Limb (tissue), 2 donors: ENCODE data around the gene HCST.
"Not testable (repeated sequence)": the region's sequence is repeated elsewhere in the genome, so short reads cannot be mapped to it uniquely, and the experiment has no call there.

Experiments used
- DNase-seq, 2 donors: peaks; one replicate each; pipeline ENCODE4 v3.0.0-alpha.2; 2016; ENCODE audit errors: extremely low spot score in 2 of 2

HCST gene

DNA sequence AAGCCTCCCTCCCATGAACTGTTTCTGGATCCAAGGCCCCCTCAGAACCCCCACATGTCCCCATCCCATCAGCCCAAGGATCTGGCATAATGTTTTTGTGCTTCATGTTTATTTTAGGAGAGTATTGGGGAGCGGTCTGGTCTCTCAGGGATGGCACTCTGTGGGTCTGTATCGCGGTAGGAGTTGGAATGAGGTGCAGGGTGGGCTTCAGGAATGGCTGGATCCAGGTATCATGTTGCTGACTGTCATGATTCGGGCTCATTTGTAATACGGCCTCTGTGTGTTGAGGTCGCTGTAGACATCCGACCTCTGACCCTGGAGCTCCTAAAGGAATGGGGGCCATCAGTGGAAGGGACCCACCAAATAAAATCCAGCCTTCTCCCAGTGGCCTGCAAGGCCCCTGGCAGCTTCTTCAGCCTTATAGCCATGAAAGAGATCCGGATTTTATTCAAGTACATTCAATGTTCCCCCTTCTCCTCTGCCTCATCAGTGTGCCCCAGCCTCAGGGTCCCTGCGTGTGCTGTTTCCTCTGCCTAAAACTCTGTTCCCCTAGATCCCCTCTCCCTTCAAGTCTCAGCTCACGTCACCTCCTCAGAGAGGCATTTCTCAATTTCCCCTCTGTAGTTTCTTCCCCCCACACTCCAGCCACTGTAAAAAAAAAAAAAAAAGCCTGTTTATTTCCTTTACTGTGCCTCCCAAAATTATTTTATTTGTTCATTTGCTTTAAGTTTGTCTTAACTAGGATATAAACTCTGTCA lies 2.2 kb downstream of the HCST start:
- no peak for DNase-seq

DNA sequence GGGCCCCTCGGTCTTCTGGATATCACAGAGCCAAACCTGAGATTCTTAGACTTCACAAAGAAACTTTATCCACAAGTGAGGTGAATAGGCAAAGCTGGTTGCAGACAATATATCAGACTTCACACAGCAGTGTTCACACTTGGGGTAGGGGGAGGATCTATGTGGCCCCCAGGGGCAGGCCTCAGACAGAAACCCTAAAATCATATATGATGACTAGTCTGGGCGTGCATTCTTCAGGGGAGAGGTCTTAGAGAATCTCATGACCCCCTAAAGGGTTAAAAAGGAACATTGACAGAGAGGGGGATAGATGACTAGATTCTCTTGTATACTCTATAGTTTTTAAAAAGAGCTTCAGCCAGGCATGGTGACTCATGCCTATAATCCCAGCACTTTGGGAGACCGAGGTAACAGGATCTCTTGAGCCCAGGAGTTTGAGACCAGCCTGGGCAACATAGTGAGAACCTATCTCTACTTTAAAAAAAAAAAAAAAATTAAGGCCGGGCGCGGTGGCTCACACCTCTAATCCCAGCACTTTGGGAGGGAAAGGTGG lies 2.9 kb downstream of the HCST start:
- DNase-seq: no peak

DNA sequence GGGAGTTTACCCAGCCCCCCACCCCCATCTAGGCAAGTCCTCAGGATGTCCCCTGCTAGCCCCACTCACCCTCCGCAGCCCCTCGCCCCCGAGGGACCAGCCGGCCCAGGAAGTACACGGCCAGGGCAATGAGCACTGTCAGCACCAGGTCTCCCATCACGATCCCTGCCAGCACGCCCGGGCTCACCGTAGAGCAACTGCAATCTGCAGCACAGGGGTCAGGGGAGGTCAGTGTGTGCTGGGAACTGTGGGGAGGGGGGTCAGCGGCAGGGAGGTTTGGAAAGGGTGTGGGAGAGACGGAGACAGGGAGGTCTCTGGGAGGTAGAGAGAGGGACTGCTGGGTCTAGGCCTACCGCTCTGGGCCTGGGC lies 5.0 kb downstream of the HCST start:
- no peak for DNase-seq

DNA sequence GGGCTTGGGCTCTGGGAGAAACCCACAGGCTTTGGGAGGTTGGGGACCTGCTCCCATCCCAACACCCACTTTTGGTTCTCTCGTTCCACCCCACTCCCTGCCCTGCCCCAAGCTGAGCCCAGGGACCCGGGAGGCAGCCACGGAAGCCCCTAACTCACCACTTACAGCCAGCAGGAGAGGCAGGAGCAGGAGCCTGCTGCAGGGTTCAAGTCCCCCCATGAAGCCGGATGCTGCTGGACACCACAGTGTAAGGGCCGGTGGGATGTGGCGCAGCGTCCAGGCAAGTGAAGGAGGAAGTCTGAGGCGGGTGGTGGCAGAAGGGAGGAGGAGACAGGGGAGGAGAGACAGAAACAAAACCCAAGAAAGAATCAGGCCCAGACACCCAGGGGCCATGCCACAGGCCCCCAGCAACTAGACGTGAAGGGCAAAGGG lies 5.7 kb downstream of the HCST start, which contains the start of gene TYROBP:
Gene TYROBP, minus strand, starts transcription at position 286 of the 432 bp plus-strand sequence. Its CDS starts 67 bp downstream, at position 219.
- no peak for DNase-seq

DNA sequence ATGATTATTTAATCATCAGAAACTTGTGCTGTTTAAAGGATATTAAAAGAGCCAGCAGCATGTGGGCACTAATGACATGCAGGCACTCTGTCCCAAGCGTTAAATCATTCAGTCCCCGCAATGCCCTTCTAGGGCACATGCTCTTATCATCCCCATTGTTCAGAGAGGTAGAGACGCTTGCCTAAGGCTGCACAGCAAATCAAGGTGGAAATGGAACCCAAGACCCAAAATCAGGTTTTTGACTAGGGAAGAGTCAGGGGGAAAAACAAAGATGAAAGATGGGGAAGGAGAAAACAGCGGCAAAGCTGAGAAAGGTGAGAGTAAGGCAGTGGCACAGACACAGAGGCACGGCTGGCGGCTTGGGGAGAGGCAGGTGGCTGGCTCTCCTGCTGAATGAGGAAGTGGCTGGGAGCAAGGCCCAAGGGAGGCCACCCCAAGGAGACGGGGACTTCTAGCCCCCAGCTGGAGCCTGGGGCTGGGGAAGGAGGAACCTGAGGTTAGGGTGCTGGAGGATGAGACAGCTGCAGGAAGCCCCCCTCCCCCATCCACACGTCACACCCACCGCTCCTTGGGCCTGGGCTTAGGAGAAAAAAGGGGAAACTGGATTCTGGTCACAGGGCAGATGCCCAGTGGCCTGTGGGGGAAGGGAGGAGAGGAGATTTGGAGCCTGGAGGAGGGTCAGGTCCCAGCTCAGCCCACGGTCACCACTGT lies 6.8 kb downstream of the HCST start:
- DNase-seq: no peak

DNA sequence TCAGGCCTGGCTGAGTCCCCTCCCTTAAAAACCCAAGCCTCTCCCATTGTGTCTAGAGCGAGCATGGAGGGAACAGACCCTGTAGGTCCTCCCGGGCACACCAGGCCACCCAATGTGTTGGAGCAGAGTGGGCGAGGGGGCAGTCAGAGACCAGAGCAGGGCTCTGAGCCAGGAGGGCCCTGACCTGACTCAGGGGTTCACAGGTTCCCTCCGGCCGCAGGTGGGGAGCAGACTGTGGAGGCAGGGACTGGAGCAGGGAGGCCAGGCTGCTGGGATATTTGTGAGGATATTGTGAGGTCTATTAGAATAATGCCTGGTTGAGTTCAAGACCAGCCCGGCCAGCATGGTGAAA lies 7.3 kb downstream of the HCST start:
- DNase-seq: no peak

DNA sequence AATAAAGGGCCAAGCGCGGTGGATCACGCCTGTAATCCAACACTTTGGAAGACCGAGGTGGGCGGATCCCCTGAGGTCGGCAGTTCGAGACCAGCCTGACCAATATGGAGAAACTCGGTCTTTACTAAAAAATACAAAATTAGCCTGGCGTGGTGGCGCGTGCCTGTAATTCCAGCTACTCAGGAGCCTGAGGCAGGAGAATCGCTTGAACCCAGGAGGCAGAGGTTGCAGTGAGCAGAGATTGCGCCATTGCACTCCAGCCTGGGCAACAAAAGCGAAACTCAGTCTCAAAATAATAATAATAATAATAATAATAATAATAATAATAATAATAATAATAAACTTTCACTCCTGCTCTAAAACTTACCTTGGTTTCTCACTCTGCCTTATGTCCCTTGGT lies 8.0 kb downstream of the HCST start:
- DNase-seq: not testable (repeated sequence)

DNA sequence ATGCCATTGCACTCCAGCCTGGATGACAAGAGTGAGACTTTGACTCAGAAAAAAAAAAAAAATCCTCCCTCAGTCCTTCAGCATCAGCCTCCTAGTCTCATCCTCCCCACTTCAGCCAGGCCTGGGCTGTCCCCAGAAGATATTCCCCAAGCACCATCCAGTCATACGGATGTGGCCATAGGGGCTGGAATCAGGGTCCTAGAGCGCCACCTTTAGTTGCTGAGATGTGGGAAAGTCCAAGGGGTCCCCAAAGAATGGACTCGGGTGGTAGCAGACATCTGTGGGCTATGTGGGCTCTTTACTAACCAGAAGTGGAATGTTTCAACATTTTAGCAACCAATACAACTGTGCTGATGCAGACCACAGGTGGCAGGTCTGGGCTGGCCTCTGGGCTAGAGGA lies 8.8 kb downstream of the HCST start:
- DNase-seq: no peak

DNA sequence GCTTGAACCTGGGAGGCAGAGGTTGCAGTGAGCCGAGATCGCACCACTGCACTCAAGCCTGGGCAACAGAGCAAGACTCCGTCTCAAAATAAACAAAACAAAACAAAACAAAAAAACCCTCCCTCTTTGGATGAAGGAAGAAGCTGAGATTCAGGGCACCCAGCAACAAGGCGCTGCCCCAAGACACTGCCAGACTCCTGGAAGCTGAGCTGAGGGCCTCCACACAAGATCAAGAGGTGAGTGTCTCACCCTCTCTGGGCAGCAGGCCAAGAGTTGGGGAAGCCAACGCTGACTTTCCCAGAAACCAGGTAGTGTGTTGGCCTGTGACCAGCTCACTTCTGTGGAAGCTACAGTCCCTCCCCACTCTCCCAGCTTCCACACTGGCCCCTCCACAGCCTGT lies 9.5 kb downstream of the HCST start:
- no peak for DNase-seq

DNA sequence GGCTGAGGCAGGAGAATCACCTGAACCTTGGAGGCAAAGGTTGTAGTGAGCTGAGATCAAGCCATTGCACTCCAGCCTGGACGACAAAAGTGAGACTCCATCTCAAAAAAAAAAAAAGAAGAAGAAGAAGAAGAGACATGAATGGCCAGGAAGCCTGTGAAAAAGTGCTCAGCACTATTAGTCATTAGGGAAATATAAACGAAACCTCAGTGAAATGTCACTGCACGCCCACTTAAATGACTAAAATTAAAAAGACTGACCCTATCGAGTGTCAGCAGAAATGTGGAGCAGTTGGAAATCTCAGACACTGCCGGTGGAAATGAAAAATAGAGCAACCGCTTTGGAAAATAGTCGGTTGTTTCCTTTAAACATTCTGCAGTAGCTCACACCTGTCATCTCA lies 11.3 kb downstream of the HCST start:
- no peak for DNase-seq

DNA sequence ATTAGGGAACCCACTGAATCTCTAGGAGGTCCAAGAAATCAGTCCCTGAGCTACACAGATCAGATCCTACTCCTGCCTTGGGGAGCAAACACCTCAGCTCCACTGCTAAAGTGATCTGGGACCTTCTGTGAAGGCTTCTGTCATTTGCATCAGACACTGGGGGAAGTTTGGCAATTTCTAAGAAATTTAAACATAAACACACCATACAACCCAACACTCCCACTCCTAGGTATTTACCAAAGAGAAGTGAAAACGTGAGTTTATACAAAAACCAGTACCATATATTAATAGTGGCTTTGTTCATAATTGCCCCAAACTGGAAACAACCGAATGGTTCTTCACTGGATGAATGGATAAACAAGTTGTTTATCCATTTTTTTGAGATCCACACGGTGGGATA lies 13.1 kb downstream of the HCST start:
- no peak for DNase-seq

DNA sequence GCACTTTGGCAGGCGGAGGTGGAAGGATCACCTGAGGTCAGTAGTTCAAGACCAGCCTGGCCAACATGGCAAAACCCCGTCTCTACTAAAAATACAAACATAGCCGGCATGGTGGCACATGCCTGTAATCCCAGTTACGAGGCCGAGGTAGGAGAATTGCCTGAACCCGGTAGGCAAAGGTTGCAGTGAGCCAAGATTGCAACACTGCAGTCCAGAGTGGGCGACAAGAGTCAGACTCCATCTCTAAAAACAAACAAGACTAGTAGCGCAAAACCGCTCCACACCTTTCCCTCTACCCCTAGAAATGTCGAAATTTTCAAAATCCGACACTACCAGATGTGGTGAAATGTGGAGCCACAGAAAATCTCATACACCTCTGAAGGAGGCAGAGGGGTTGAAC lies 17.0 kb downstream of the HCST start:
- DNase-seq: no peak

DNA sequence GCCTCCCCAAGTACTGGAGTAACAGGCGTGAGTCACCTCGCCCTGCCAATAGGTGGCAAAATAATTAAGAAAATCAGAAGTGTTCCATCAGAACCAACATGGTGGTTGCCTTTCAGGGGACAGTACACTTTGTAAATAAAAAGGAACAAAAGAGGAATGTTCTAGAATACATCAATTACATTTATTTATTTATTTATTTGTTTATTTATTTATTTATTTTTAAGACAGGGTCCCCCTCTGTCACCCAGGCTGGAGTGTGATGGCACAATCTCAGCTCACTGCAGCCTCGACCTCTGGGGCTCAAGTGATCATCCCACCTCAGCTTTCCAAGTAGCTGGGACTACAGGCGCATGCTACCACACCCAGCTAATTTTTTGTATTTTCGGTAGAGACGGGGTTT lies 18.7 kb downstream of the HCST start:
- DNase-seq: no peak

DNA sequence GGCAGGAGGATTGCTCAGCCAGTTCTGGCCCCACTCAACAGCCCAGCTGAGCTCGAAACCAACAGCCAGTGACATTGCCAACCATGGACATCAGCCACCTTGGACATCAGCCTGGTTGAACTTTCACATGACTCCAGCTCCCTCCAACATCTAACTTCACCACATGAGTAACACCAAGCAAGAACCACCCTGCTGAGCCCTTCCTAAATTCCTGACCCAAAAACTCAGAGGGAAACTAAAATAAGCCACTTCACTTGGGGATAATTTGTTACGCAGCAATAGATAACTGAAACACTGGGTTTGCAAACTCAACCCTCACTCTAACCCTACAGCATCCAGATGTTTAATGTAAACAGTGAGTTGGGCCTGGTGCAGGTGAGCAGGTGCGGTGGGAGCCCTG lies 23.2 kb downstream of the HCST start:
- no peak for DNase-seq

DNA sequence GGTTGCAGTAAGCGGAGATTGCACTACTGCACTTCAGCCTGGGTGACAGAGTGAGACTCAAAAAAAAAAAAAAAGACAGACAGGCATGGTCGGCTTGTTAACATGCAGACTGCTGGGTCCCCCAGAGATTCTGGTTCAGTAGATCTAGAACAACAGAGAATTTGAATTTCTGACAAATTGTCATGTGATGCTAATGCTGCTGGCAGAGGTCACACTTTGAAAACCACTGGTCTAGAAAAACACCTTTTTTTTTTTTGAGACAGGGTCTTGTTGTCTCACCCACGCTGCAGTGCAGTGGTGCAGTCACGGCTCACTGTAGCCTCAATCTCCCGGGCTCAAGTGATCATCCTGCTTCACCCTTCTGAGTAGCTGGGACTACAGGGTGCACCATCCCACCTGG lies 26.2 kb downstream of the HCST start:
- DNase-seq: no peak

DNA sequence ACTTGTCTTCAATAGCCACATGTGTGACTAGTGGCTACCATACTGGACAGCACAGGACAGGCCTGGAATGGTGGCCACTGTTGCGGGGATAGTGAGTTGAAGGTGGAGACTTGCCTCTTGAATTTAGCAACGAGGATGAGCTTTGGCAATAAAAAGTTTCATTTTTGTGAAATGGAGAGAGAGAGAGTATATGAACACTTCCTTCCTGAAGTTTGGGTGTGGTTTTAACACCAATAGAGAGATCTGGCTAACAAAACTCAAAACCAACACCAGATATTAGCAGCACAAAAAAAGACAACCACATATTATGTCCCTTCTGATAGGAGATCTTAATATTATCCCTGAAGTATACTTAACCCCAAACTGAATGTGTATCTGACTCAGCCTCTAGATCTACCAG lies 27.5 kb downstream of the HCST start:
- DNase-seq: no peak

DNA sequence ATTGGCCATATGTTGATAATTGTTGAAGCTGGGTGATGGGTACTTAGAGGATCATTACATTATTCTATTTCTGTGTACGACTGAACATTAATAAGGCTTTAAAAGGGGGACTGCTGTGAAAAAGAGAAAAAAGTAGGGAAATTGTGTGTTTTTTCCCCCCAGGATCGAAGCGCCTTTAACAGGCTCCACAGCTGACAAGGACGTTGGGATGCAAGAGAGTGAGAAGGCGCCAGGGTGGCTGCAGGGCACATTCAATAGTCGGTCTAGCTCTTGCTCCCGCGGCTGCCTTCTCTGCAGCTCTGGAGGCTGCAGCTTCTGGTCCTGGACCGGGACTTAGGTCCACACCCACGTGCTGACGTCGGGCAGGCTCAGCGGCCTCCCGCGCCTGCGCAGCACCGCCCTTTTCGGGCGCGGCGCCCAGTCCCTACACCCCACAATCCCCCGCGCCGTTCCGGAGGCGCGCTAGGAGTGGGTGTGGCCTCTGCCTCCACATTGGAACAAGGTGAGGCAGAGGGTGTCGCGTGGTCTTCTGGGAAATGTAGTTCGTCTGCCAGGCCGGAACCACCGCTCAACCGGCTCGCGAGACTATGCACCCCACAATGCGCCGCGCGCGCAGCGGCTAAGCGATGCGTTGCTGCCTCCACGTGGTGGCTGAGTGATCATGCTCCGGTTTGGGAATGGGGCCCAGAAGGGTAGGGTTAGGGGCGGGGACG lies 29.0 kb downstream of the HCST start:
- DNase-seq: peak; percentile 99

DNA sequence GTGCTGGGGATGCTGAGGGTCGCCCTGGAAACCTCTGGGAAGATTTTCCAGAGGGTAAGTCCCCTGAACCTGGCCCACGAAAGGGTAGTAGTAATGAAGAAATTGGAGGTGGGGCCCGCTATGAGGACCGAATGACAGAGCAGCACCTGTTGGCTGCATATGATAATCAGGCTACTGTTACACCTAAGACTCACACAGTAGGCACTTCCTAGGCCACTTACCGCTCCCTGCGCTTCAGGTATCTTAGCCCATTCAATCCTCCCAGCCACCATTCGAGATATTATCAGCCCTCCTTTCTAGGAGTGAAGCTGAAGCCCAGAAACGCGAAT lies 29.5 kb downstream of the HCST start:
- DNase-seq: no peak

DNA sequence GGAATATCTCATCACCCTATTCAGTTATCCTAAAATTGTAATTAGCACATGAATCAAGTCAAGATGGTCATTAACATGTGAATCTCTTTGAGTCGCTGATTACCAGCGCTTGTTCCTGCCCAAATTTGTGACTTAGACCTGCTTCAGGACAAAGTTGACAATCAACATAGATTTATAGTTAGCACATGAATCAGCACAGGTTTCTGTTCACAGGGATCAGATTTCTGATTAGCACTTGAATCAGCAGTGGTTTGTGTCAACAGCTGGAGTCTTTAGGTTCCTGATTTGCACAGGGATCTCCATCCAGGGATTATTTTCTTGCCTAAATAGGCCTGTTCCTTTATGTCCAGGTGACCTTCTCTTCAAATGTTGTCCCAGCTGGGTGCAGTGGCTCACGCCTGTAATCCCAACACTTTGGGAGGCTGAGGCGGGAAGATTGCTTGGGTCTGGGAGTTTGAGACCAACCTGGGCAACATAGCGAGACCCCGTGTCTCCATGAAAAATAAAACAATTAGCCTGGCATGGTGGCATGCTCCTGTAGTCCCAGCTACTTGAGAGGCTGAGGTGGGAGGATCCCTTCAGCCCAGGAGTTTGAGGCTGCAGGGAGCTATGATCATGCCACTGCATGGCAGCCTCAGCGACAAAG lies 30.1 kb downstream of the HCST start:
- DNase-seq: no peak

DNA sequence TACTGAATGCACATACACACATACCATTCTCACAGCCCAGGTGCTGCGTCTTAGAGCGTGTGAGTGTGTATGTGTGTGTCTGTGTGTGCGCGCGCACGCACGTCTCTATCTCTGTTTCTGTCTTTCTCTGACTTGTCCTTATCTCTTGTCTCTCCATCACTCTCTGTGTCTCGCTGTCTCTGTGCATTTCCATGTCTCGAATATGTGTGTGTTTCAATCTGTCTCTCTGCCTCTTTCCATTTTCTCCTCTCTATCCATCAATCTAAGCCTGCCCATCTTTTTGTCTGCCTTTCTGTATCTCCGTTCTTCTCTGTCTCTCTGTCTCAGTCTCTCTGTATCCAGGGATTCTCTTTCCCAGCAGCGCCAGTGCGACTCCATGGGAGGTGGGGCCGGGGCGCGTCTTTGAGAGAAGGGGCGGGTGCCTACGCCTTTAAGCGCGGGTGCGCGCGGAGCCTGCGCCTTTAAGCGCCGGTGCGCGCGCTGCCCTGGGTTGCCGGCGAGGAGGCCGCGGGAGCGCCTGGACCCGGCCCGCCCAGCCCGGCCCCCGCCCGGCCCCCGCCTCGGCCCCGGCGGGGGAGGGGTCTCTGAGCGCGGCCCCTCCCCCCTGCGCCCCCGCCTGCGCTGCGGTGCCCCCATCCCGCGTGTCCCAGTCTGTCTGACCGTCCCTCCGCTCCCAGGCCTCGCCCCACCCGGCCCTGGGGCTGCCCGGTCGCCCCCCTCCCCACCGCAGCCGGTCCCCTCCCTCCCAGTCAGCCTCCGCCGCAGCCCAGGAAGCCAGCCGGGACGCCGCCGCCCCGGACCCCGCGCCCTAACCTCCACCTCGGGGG lies 33.8 kb downstream of the HCST start, which contains the start of gene LRFN3:
Gene LRFN3, plus strand, starts transcription at position 464 of the 827 bp plus-strand sequence. CDS start 3,052 bp downstream, outside the sequence.
- peak; percentile 78 to 87 for DNase-seq

DNA sequence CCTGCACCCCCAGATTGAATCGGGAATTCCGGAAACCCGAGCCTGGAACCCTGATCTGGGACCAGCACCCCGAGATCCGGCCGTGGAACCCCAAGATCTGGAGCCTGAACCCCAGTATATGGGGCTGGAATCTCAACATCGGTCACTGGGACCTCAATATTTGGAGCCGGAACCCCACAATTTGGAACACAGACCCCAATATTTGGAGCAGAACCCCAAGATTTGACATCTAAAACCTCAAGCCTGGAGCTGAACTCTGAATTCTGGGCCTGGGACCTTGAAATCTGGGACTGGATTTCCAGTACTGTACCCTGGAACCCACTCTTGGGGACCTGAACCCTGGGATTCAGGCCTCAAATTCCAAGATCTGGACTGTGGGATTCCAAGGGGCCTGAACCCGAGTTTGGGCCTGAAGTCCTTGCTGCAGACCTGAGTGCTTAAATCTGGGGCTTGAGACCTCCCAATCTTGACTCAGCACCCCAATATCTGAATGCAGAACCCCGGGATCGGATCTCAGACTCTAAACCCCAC lies 34.5 kb downstream of the HCST start:
- DNase-seq: no peak
